HG03135 (cell line): ENCODE measurements around the gene C16orf82.
"Not testable (repeated sequence)": the region's sequence is repeated elsewhere in the genome, so short reads cannot be mapped to it uniquely, and the experiment has no call there.

Experiments used
- ATAC-seq: cut with Tn5 transposase; IDR thresholded peaks from one replicate; pipeline ENCODE4 v1.9.1; 2021; ENCODE audit warnings: mild to moderate bottlenecking, moderate library complexity; ENCODE audit not compliant: unreplicated experiment

C16orf82 gene

GRCh38 chr16:27086031-27086430, 19.3 kb downstream of the C16orf82 start:
- not testable (repeated sequence) for ATAC-seq

GRCh38 chr16:27088216-27088615, 21.5 kb downstream of the C16orf82 start:
- ATAC-seq, result no peak

- ATAC-seq, result no peak
Measured at GRCh38 chr16:27096375-27096774, 29.6 kb downstream of the C16orf82 start.

GRCh38 chr16:27097800-27098230, 31.1 kb downstream of the C16orf82 start:
- ATAC-seq, result no peak

GRCh38 chr16:27098366-27099049, 31.8 kb downstream of the C16orf82 start:
- ATAC-seq, result no peak

- ATAC-seq, result no peak
Measured at GRCh38 chr16:27102701-27103575, 36.2 kb downstream of the C16orf82 start.

- no peak for ATAC-seq
Measured at GRCh38 chr16:27103954-27104353, 37.2 kb downstream of the C16orf82 start.

GRCh38 chr16:27106305-27106704, 39.6 kb downstream of the C16orf82 start:
- no peak for ATAC-seq

GRCh38 chr16:27107185-27107592, 40.5 kb downstream of the C16orf82 start:
- no peak for ATAC-seq

- ATAC-seq, result no peak
Measured at GRCh38 chr16:27108051-27108770, 41.5 kb downstream of the C16orf82 start.

GRCh38 chr16:27108826-27109665, 42.3 kb downstream of the C16orf82 start:
- ATAC-seq, result no peak

- no peak for ATAC-seq
Measured at GRCh38 chr16:27109666-27110523, 43.2 kb downstream of the C16orf82 start.

GRCh38 chr16:27110524-27110896, 43.8 kb downstream of the C16orf82 start:
- no peak for ATAC-seq

- ATAC-seq, result no peak
Measured at GRCh38 chr16:27111486-27111885, 44.8 kb downstream of the C16orf82 start.

GRCh38 chr16:27112093-27112811, 45.5 kb downstream of the C16orf82 start:
- no peak for ATAC-seq

GRCh38 chr16:27113341-27113841, 46.7 kb downstream of the C16orf82 start:
- ATAC-seq, result peak; percentile 69

GRCh38 chr16:27114006-27114405, 47.3 kb downstream of the C16orf82 start:
- no peak for ATAC-seq

- ATAC-seq, result no peak
Measured at GRCh38 chr16:27118526-27118925, 51.8 kb downstream of the C16orf82 start.
